Heart left ventricle (tissue), 13 donors: Measurements from ENCODE around the gene BGN.

Experiments used
- CTCF ChIP-seq, 12 donors: fragments of 200-600 bp; sonication (generic) in 4 of 12; IDR thresholded peaks; one replicate each; pipeline versions ENCODE4 v1.5.0 to v1.8.0; 2018 to 2022; ENCODE audit warnings: antibody characterized with exemption in 12 of 12, mild to moderate bottlenecking in 5 of 12
- POLR2A ChIP-seq, 2 donors: fragments of 450-650 bp; IDR thresholded peaks; one replicate each; pipeline ENCODE4 v1.6.1; 2017; ENCODE audit warnings: antibody characterized with exemption in 2 of 2, mild to moderate bottlenecking in 2 of 2, moderate library complexity in 2 of 2
- donor health status: ischemic (EF 13 %, LVEDD 7.1; RV severe dilation, severe dysfunction).
- donor health status: DM: no; HTN: yes; CAD: no.
- donor health status: DM: no; HTN: no; CAD: no.
- donor health status: ischemic (EF 25% LVEDD 6.9; RV normal size, moderate dysfunction).
- donor health status: ischemic (EF 25% LVEDD 5.7; RV mildly dilated, moderate dysfunction).
- donor health status: ischemic (EF 35%, LVEDD 5.7; RV mildly dilated, moderate dysfunction).
- donor health status: nonischemic (EF 11% LVEDD 7.7; RV severe dilation, severe dysfunction).
- donor health status: DM: yes; HTN: yes; CAD: no.
- donor health status: PGD.
- donor health status: ischemic (EF 29% LVEDD 5.4; RV normal size, mild dysfunction).
- donor health status: nonischemic (EF 23%, LVEDD 6.1; RV moderate dilation, normal function).

DNA sequence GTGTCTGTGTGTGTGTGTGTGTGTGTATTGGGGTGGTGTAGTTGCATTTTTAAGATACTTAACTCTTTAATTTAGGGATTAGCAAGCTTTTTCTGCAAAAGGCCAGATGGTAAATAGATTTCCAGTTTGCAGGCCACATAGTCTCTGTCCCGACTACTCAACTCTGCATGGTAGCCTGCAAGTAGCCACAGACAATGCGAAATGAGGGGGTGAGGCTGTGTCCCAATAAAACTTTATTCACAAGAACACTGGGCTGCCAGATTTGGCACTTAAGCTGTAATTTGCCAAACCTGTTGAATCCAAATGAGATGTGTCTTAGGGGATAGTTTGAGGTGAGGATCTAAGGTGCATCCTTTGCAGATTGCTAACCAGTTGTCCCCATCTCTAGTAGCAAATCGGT is 29.5 kb downstream of the BGN start:
- TF ChIP-seq CTCF (IDR thresholded peaks at IDR 0.05) (no peak), POLR2A (IDR thresholded peaks at IDR 0.05) (no peak)
